GM12801 (cell line): ENCODE data around the gene DTNA.

ENCODE experiments used
- TF ChIP-seq, protein P1 (sequence below): IDR thresholded peaks from one replicate; pipeline ENCODE4 v1.5.1; 2011; ENCODE audit warnings: control low read depth; ENCODE audit not compliant: insufficient read length; ENCODE audit errors: extremely low read depth

The DTNA gene

DNA sequence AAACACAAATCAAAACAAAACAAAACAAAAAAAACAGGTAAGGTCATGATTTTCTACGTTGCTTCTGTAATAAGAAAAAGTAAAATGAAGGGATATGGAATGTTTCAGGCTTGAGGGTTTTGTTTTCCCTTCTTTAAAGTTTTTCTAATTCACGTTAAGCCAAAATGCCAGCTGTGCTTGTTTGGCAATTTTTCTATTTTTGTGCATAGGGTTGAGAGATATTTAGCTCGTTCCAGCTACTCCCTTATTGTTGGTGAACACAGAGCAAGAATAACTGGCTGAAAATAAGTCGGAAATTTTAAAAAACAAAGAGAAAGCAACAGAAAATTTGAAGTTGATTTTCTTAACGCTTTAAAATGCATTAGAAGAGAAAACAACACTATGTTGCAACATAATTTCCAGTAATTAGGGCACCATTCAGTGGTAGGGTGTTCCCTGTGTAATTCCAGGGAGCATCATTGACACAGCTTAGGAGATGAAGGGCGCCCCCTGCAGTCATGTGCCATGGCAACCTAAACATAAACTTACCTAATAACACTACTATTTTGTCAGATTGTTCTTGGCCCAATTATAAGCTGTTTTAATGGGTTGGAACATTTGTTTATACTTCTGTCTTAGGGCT is 99.5 kb downstream of the DTNA start:
- TF ChIP-seq, protein P1, sequence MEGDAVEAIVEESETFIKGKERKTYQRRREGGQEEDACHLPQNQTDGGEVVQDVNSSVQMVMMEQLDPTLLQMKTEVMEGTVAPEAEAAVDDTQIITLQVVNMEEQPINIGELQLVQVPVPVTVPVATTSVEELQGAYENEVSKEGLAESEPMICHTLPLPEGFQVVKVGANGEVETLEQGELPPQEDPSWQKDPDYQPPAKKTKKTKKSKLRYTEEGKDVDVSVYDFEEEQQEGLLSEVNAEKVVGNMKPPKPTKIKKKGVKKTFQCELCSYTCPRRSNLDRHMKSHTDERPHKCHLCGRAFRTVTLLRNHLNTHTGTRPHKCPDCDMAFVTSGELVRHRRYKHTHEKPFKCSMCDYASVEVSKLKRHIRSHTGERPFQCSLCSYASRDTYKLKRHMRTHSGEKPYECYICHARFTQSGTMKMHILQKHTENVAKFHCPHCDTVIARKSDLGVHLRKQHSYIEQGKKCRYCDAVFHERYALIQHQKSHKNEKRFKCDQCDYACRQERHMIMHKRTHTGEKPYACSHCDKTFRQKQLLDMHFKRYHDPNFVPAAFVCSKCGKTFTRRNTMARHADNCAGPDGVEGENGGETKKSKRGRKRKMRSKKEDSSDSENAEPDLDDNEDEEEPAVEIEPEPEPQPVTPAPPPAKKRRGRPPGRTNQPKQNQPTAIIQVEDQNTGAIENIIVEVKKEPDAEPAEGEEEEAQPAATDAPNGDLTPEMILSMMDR = no peak

DNA sequence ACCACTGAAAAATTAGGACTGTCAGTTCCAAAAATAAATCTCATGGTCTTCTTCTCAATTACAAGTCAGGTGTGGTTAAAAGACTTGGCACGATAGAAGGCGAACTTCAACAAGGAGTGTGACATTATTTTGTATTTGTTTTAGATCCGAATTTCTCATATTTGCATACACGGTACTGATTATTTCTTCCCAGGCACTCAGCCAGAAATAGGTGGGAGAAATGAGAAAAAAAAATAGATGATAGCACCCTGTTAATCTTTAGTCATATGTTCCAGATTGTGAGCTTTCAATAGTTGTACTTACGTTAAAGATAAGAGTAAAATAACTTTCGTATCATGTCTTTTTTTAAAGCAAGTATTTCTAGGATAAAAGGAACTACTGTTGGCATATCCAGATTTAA is 106.1 kb downstream of the DTNA start:
- TF ChIP-seq, protein P1 = no peak

DNA sequence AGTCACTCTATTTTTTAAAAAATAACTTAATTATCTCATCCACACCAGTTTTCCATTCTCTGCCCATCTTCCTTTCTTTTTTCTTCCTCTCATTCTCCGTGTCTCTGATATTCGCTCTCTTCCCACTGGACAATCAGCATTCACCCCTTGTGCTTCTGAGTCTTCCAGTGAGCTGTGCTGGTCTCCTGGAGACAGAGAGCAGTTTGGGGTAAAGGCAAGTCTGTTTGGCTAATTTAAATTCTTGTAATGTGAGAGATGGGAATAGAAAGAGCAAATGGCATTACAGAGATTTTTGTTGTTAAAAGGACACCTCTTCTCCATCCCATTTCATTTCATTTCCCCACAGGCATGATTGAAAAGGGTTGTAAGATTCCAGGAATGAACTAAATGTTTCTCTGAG is 107.5 kb downstream of the DTNA start:
- TF ChIP-seq, protein P1 = no peak

DNA sequence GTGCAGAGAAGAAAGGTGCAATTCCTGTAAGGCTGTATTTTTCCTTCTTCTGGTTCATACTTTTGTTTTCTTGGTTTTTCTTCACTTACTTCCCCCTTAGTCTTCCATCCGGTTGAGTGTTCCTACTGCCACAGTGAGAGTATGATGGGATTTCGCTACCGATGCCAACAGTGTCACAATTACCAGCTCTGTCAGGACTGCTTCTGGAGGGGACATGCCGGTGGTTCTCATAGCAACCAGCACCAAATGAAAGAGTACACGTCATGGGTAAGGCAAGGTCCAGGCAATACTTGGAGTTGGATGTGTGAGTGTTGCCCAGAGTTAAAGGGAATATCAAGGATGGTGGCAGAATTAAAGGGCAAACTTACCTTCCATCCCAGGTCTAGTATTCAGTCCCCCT is 108.0 kb downstream of the DTNA start:
- TF ChIP-seq, protein P1 = no peak

DNA sequence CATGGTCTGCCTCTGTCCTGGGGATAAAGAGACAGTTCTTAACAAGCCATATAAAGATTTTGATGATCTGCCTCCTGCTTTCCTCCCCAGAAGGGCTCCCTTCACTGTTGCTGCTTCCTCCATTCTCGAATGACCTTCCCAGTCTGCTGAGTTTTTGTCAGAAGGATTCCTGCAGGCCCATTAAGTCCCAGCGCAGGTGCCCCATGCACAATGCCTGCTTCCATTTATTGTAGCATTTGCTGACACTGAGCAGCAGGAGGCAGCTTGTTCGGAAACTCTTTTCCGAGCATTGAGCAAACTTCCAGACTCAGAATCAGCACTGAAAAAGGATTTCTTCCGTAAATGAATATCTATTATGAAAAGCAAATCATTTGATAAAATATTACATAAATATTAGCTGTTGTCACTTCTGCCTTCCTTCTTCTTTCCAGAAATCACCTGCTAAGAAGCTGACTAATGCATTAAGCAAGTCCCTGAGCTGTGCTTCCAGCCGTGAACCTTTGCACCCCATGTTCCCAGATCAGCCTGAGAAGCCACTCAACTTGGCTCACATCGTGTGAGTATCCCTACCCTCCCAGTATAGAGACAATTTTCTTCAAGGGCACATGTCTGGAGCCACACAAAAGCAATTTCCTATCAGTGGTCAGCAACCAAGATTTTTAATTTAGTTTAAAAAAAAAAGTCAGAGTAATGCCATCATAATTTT is 110.4 kb downstream of the DTNA start:
- TF ChIP-seq, protein P1 = no peak

DNA sequence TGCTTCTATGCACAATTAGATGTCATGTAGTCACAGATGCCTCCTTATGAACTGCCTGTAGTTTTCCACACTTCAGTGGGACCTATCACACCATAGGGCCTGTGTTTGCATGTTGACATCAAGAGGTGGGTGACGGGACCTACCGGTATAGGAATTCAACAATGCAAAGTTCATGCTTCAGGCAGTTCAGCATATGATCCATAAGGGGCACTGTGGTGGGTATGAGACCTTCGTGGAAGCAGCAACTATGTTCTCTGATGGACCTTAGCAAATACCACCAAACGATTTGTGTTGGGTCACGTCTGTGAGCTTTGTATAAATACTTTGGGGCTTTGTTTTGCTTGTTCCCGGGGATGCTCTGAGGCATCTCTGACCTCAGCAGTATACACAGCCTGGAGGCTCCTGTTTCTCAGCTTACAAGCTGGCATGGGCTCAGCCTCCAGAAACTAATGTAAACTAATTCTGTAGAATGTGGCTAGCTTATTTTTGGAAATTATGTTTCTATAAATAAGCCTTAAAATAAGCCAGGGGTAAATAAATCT is 111.6 kb downstream of the DTNA start:
- TF ChIP-seq, protein P1 = no peak

DNA sequence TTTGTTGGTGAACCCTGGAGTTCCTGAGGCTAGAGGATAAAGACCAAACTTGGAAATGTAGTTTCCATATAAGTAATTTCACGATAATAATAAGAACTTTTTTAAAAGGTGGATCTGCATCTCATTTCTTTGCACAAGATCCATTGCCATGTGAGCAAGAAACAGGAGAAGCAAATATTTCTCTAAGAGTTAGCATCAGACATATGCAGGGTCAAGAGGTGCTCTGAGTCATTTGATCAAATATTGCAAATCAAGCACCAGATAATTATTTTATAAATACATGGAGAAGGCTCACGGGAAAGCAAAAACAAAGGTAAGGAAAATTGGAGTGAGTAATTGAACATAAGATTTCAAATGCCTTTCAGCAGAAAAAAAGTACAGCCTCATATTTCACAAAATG is 118.0 kb downstream of the DTNA start:
- TF ChIP-seq, protein P1 = no peak
